Stimulated activated CD4-positive, alpha-beta T cell treated with anti-CD3 and anti-CD28 coated beads, TNF-alpha, amount 100 ng/mL, for 4 hours (primary cell): Measurements from ENCODE around the gene SIDT2.

Experiments used
- DNase-seq, 3 experiments: peaks; one replicate each; pipeline ENCODE4 v3.0.0-alpha.2; 2020; ENCODE audit warnings: low read depth in 3 of 3

SIDT2 gene

DNA sequence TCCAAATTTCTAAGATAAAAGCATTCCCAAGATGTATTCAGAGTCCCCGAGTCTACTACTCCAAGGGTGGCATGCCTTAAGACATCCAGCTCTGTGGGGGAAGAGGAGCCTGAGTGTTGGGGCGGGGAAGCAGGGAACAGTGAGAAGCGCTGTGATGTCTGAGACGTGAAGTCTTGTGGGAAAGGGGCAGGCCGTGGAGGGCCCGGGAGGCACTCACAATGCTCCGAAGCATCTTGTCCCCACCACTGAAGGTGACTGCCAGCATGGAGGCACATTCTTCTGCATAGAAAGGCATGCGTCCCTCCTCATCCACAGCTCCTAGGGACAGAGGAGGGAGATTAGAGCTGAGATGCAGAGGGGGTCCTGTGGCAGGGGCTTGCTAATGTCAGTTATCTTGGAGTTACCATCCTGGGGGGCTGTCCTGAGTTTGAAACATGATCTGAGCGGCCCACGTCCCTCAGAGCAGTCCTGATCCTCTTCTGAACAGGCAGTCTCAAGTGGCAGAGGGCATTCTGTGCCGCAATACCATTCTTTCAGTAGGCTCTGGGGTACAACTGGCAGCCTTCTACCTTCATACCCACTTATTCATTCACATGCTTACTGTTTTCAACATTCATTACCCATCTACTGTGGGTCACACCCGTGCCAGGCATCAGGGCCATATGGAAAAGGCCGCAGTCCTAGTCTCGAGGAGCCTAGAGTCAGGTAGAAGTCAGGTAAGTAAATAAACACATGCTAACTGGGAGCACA, 44.6 kb downstream of the SIDT2 start:
- no peak for DNase-seq

DNA sequence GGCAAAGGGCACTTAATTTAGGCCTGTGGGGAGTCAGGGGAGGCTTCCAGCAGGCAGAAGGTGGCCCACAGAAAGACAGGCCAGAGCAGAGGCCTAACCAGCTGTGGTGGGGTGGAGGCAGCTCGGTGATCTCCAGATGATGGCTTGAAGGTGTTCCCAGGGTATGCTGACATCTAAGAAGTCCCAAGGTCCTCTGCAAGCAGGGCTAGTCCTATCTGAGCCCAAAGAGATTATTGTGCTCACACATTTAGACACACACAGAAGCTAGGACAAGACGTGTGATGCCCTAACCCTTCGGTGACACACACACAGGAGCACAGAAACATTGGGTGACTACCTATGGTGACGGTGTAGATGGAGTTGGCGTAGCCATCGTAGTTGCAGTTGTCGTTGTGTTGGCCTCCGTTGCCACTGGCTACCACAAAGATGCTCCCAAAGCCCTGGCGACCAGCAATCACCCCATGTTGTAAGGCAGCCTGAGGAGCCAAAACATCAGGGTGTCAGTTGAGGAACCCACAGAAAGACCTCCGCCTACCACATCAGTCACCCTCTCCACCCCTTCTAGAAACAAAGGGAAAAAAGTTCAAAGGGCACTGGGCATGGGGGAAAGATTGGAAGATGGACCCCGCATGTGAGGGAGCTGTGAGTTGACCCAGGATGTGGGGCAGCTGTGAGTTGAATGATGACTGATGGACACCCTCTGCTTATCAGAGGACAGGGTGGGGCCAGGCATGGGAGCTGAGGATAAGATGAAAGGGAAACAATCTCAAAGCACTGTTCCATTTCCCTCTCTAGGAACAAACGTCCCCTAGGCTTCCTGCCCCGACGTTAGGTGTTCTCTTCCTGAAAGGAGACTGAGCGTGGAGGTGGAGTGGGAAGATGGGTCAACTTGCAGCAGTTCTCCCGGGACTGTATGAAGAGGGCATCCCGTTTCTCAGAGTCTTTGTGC, 45.5 kb downstream of the SIDT2 start:
- DNase-seq = no peak

DNA sequence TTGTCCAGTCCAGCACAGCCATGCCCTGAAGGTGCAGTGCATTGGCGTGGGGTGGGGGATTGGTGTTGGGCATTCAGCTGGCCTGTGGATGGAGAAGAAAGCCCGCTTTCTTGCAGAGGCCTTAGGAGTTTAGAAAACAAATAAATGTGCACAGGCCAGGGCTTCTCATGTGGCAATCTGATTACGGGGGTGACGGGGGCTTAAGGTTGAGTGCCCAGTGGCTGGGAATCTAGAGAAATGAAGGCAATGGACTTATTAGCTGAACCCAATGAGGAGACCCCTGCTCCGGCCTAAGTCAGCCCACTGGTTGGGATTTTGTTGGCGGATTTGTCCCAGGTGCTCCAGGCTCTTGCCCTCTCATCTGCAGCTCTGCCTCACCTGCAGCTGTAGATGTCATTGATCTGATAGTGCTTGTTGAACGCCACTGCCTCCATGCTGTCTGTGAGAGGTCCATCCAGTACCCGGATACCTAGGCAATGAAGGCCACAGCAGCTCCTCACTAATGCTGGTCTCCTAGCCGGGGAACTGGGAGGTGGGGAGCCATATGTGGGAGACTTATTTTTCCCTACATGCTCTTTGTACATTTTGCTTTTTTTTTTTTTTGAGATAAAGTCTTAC, 47.1 kb downstream of the SIDT2 start:
- no peak for DNase-seq

DNA sequence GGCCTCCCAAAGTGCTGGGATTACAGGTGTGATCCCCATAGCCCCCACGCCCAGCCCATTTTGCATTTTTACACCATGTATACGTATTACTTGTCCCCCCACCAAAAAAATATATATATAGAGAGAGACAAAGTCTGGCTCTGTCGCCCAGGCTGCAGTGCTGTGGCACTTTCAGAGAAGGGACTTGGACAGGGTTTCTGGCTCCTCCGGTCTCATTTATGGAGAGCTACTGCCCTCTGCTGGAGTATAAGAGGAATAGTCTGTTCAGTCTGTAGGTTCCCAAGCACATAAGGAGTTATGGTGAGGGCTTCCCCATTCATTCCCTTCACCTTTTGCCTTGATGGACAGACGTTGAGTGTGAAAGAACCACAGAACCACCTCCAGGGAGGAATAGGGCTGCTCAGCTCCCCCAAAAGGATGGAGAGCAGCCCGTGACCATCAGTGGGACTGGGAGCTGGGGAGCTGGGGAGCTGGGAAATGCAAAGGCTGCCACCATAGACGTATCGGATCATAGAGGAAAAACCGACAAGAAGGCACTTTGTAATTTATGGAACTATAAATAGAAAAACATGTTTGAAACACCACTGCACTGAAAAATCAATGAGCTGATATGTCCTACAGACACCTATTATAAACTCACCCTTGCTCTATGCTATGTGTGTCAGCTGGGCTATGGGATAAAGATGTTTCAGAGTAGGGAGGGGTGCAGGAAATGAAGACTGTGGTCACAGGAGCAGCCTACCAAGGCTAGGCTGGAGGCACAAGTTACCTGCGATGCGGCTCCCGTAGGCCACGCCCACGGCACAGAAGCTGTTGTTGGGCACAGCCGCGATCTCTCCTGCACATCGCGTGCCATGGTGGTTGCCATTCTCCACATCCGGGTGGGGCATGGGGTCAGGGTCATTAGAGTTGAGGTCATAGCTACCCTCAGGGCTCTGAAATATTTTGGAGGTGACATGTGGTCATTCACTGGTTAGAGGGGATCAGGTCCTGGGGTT, 48.1 kb downstream of the SIDT2 start:
- no peak for DNase-seq

DNA sequence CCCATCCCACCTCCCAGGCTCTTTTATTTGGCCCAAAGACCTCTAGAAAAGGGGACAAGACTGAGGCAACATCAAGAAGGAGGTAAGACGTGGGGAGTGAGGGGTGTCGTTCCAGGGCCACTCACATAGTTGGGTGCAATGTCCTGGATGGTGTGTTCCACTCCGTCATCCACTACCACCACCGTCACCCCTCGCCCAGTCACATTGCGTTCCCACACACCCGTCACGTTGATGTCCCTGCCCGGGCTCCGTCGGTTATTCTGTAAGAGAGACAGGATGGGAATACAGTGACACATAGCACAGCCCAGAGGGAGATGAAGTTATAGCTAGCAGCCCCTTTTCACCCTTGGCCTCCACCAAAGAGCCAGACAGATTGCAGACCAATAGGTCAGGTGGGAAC, 49.5 kb downstream of the SIDT2 start:
- DNase-seq = no peak

DNA sequence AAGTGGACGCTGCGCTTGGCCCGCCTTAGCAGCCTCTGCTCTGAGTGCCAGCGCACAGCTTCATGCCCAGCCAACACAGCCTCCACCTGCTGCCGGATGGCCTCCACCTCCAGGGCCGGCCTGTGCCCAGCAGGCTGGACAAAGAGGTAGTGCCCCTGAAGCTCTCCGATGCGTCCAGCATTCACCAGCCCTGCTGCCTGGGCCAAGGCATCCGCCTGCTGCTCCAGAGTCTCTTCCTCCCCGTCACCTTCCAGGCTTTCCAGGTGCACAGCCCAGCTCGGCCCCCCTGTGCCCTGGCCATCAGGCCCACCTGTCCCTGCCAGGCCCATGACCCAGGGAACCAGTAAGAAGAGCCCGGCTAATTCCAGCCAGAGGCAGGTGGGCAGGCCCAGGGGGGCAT, 50.9 kb downstream of the SIDT2 start:
- no peak for DNase-seq

DNA sequence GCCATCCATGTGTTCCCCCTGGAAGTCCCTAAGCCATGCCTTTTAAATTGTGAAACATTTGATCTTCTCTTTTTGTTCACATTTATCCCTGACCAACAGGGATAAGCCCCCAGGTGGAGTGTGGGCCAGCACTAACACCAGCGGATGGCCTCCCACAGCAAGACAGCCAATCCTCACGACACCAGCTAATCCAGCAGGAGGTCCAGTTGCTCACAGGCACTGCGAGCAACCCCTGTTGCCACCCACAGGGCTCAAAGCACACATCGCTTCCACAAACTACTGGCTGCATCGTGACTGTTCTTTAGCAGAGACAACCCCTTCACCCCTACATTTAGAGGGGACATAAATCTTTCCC, 51.4 kb downstream of the SIDT2 start:
- no peak for DNase-seq

DNA sequence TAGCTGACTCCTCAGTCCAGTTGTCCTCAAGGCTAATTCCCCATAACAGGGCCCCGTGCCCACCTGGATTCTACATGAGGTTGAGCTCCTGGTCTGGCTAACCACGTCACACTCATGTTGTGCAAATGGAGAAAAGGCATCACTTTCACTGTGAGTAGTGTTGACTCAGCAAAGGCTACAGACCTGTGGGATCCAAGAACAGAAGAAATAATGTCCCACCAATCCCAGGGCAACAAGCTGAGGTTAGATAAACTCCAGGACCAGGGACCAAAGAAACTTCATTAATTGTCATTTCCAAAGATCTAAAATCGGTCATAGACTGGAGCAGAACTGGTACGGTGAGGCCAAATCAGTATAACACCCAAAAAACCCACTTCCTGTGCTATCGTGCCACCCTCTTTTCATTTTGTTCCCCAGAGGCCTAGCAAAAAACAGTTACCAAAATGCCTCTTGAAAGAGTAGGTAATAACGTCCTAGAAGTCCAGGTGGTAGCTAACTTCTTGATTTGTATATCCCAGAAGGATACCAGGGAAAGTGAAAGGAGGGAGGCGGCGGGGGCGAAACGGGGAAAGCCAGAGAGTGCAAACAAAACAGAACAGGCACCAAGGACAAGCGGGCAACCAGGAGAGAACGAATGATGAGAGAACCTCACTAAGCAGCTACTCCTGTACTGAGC, 51.9 kb downstream of the SIDT2 start:
- peak in 2 of 3 experiments; percentile 28 to 30 for DNase-seq

DNA sequence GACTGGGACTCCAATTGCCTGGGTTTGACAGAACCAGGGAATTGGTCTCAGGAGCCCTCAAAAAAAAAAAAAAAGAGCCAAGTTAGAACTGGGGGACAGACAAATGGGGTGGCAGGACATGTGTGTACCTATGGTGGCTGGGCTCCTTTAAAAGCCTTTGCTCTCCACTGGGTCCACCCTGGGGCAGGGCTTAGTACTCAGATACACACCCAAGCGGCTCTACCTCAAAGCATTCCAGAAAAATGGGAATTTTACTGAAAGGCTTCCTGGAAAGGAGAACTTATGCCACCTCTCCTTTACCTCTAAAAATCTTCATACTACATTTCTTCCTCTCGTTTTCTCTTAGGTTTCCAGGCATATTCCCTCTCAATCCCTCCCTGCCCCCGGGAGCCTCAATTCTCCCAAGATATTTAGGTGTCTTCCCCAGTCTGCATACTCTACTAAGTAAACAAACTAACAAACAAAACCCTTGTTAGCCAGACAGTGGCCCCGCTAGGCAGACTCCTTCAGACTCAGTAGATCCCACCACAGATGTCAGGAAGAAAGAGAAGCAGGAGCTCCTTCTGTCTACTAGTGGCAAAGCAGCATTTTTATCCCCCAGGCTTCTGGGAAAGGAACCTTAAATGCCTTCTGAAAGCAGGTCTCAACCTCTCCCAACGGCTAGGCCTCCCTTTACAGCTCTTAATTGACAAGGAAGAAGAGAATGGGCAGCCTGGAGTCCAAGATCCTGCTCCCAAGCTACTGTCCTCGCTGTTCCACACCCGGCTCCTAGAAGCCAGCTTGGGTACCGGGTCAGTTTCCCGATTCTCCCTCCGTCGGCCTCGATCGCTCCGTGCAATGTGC, 52.7 kb downstream of the SIDT2 start:
- DNase-seq = no peak

DNA sequence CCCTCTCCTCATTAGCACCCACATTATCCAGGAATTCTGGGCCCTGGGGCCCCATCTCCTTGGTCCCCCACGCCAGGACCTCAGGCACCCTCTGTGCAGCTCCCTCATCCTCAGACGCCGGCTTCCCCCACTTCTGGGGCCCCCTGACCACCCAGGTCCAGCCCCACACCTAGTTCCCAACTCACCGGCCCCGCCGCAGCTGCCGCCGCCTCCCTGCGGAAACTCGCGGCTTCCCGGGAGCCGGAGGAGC, 53.2 kb downstream of the SIDT2 start, which contains the start of gene PCSK7:
TSS of gene PCSK7 (minus strand) at position 232 of the 250 bp plus-strand sequence. CDS start 2,229 bp downstream, outside the sequence.
- DNase-seq = peak in 2 of 3 experiments; percentile 37 to 40

DNA sequence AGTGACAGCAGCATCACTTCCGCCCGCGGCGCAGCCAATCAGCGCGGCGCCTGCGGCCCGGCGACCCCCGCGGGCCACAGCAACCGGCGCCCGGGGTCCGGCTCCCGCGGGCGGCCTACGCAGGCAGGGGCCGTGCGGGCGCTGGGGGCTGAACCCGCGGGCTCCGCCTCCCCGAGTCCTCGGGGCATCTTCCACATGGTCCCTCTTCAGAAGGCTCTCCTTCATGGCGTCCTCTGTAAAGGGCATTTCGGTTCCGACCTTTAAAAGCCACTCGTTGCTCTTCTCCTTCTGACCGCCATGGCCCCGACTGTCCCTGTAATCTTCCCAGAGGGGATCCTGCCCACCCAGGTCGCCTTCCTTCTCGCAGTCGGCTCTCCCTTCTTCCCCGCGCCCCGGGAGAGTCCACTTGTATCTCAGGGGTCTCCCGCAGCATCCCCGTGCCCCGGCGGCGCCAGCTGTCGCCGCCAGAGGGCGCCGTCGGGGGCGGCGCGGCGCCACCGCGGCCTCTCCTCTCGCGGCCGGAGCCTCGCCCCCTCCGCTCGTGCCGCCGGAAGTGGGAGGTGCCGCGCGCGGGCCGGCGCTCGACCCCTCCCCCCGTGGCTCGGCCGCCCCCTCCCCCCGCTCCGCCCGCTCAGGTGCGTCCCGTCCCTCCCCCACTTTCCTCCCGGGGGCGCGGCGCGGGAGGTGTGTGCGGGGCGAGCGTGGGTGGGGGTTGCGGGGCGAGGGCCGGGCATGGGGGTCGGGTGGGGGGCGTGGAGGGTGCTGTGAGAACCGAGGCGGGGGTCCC, 53.7 kb downstream of the SIDT2 start, which contains the start of gene RNF214:
TSS of gene RNF214 (plus strand) at position 580 of the 787 bp plus-strand sequence. CDS start 1,602 bp downstream, outside the sequence.
- DNase-seq = peak; percentile 63 to 68 (median 65)

DNA sequence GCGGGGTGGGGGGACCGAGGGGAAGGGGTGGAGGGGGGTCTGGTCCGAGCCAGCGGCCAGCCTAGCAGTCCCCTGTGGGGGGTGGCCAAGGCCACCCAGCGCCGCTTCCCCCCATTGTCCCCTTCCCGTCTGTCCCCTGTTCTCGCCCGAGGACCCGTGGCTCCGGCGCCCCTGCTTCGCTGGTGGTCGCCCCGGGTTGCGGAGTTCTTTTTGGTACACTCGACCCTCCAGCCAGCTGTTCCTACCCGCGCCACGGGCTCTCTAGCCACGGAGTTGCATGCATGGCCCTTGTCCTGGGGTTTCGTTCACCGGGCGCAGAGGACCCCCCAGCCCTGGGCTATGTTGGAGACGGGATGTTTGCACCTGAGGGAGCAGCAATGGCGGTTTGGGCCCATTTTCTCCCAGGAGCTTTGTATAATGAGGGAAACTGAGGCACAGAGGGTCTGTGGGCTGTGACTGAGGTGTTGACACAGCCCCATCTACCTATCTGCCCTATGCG, 54.4 kb downstream of the SIDT2 start:
- DNase-seq = no peak

DNA sequence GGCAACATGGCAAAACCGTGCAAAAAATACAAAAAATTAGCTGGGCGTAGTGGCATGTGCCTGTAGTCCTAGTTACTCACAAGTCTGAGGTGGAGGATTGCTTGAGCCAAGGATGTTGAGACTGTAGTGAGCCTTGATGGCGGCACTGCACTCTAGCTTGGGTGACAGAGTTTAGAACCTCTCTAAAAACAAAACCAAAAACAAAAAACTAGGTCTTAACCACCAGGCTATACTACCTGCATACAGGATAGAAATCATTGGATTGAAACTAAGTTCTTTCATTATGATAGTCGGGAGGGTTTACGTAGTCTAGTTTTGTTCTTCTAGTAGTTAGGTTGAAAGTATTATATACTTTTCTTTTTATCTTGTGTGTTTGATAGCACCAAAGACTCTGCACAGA, 59.7 kb downstream of the SIDT2 start:
- DNase-seq = no peak

DNA sequence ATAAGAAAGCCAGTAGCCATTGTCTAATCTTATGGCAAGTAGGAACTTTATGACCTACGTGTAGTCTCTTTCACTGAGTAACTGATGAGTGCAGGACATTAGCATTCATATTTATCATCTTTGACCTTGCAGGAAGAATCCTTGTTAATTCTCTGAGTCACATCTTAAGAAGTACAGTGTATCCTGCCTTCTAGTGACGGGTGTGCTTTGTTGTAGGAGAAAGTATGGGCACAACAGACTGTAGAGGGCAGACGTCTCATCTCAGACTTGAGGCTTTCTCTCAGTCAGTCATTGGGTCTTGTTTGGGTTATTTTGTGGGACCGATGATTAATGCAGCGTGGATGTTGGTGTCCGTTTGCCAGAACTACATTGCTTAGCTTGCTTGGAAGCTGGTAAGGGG, 60.8 kb downstream of the SIDT2 start:
- DNase-seq = no peak
